K562 (cell line): ENCODE results near the gene LTBP1. TPM values are rescaled to one million over a fixed set of nuclear protein-coding genes. Genes with fewer than 3 reads are reported as not detected.

Experiments used
- ARID1B ChIP-seq: fragments of 450-650 bp; IDR thresholded peaks from 2 replicates; pipeline ENCODE4 v1.6.1; 2016; ENCODE audit warnings: antibody characterized with exemption, mild to moderate bottlenecking, inconsistent platforms
- BRD9 ChIP-seq: fragments of 450-650 bp; IDR thresholded peaks from 2 replicates; pipeline ENCODE4 v1.6.1; 2018; ENCODE audit warnings: low read depth; ENCODE audit not compliant: partially characterized antibody
- CBFA2T3 ChIP-seq: fragments of 450-650 bp; IDR thresholded peaks from 2 replicates; pipeline ENCODE4 v1.6.1; 2017
- CHD4 ChIP-seq: fragments of 200-600 bp; sonication (generic); IDR thresholded peaks from 3 replicates; pipeline ENCODE4 v1.6.1; 2012; ENCODE audit warnings: low read depth, mild to moderate bottlenecking, mixed read lengths, low read length, inconsistent platforms; ENCODE audit not compliant: insufficient read depth, insufficient replicate concordance, poor library complexity, severe bottlenecking
- DACH1 ChIP-seq: fragments of 450-650 bp; IDR thresholded peaks from 2 replicates; pipeline ENCODE4 v1.6.1; 2018; ENCODE audit not compliant: partially characterized antibody
- DDX20 ChIP-seq: fragments of 450-650 bp; IDR thresholded peaks from 2 replicates; pipeline ENCODE4 v1.6.1; 2016; ENCODE audit warnings: missing genetic modification characterization, low read depth, mild to moderate bottlenecking, missing compliant biosample characterization, moderate library complexity
- HDAC8 ChIP-seq: fragments of 450-650 bp; IDR thresholded peaks from 2 replicates; pipeline ENCODE4 v1.6.1; 2016; ENCODE audit warnings: mild to moderate bottlenecking, missing genetic modification characterization, moderate library complexity, missing compliant biosample characterization
- MAZ ChIP-seq, 2 experiments: fragments of 450-650 bp in 1 of 2; sonication (generic) in 1 of 2; formaldehyde crosslinking; IDR thresholded peaks in 1 of 2; conservative IDR thresholded peaks in 1 of 2; 2 replicates each; pipeline versions ENCODE4 v1.4.0 to v1.5.0; 2020; ENCODE audit warnings: mild to moderate bottlenecking in 1 of 2, missing genetic modification reagents in 1 of 2
- MYBL2 ChIP-seq, 2 experiments: fragments of 450-650 bp in 1 of 2; sonication (generic) in 1 of 2; formaldehyde crosslinking in 1 of 2; IDR thresholded peaks; 2 replicates each; pipeline versions ENCODE4 v1.6.1 to v1.8.1; 2017 to 2022; ENCODE audit warnings: borderline replicate concordance in 1 of 2, inconsistent platforms in 1 of 2, low read depth in 1 of 2, mild to moderate bottlenecking in 1 of 2, missing genetic modification reagents in 1 of 2, moderate library complexity in 1 of 2
- POLR3G ChIP-seq: IDR thresholded peaks from 2 replicates; pipeline ENCODE4 v1.6.1; 2011; ENCODE audit not compliant: insufficient read length, insufficient replicate concordance; ENCODE audit errors: extremely low read depth
- RB1 ChIP-seq: fragments of 450-650 bp; IDR thresholded peaks from 2 replicates; pipeline ENCODE4 v1.6.1; 2017; ENCODE audit warnings: low read depth, mild to moderate bottlenecking
- SMARCB1 ChIP-seq: IDR thresholded peaks from 2 replicates; pipeline ENCODE4 v1.6.1; 2011; ENCODE audit warnings: improper control_type of control experiment, low read depth; ENCODE audit not compliant: insufficient read length
- STAT5B ChIP-seq: fragments of 250-450 bp; sonication (Bioruptor Pico); IDR thresholded peaks from 2 replicates; pipeline ENCODE4 v1.8.0; 2021; ENCODE audit warnings: mild to moderate bottlenecking, inconsistent platforms
- TEAD2 ChIP-seq: fragments of 450-650 bp; IDR thresholded peaks from 2 replicates; pipeline ENCODE4 v1.6.1; 2016; ENCODE audit warnings: missing genetic modification characterization, control low read depth, missing compliant biosample characterization
- TFAM ChIP-seq: fragments of 250-450 bp; sonication (Bioruptor Pico); conservative IDR thresholded peaks from 2 replicates; pipeline ENCODE4 v1.5.0; 2021; ENCODE audit warnings: mild to moderate bottlenecking, moderate library complexity
- ZNF217 ChIP-seq: sonication (generic); formaldehyde crosslinking; IDR thresholded peaks from 2 replicates; pipeline ENCODE4 v1.8.0; 2022; ENCODE audit warnings: mild to moderate bottlenecking, missing genetic modification reagents
- ZNF444 ChIP-seq: fragments of 250-450 bp; sonication (Bioruptor Pico); IDR thresholded peaks from 2 replicates; pipeline ENCODE4 v1.4.0; 2020; ENCODE audit warnings: mild to moderate bottlenecking, moderate library complexity
- ZNF589 ChIP-seq: fragments of 200-800 bp; sonication (Bioruptor generic); IDR thresholded peaks from 2 replicates; pipeline ENCODE4 v1.6.1; 2016; ENCODE audit warnings: low read depth, missing genetic modification characterization, missing compliant biosample characterization
- ZNF780A ChIP-seq: fragments of 250-450 bp; sonication (Bioruptor Pico); IDR thresholded peaks from 2 replicates; pipeline ENCODE4 v1.5.0; 2021; ENCODE audit warnings: mild to moderate bottlenecking
- polyA plus RNA-seq, 8 experiments: library from polyadenylated mRNA; depleted of rRNA in 4 of 8; stranded (reverse) in 5 of 8; unstranded in 3 of 8; fragments of >200 nt; fragmentation: Nextera tagmentation in 2 of 8; fragmentation: Illumina TruSeq in 1 of 8; extraction: Ambion mirVana in 2 of 8; extraction: Trizol in 1 of 8; gene quantifications; 2 replicates each; pipeline versions ENCODE4 v1.2.1 to v1.2.3, GENCODE V29; 2011 to 2014; ENCODE audit warnings: inconsistent platforms in 1 of 8, missing spikeins in 1 of 8
- total RNA-seq, 7 experiments: library from RNA; depleted of rRNA in 6 of 7; stranded (reverse); fragments of >200 nt in 6 of 7; fragmentation: Illumina TruSeq in 2 of 7; extraction: Trizol in 2 of 7; gene quantifications; 2 replicates each; pipeline versions ENCODE4 v1.2.1 to v1.2.3, GENCODE V29; 2011 to 2021; ENCODE audit warnings: low replicate concordance in 1 of 7
- TF ChIP-seq, protein P1 (sequence below): fragments of 250-450 bp; sonication (Bioruptor Pico); IDR thresholded peaks from 2 replicates; pipeline ENCODE4 v1.8.0; 2022; ENCODE audit warnings: moderate library complexity, mild to moderate bottlenecking, inconsistent platforms
- TF ChIP-seq, protein P2 (sequence below): fragments of 450-650 bp; IDR thresholded peaks from 2 replicates; pipeline ENCODE4 v1.6.1; 2016; ENCODE audit warnings: missing biosample characterization, missing genetic modification characterization
- TF ChIP-seq, protein P3 (sequence below): fragments of 450-650 bp; IDR thresholded peaks from 2 replicates; pipeline ENCODE4 v1.6.1; 2018; ENCODE audit not compliant: partially characterized antibody
- TF ChIP-seq, protein P4 (sequence below): fragments of 250-450 bp; sonication (Bioruptor Pico); IDR thresholded peaks from 2 replicates; pipeline ENCODE4 v1.8.0; 2021; ENCODE audit warnings: mild to moderate bottlenecking, moderate library complexity

Gene LTBP1
- total and polyA plus RNA-seq, 9 of the 15 experiments (the other 6 are each of a cell fraction or from before 2014, with no cell fraction given): 3.6 to 16.4 (median 8.5) TPM

- TF ChIP-seq STAT5B (no peak), ZNF217 (CRISPR knock-in tag) (no peak), POLR3G (no peak), RB1 (no peak), SMARCB1 (no peak), CHD4 (no peak), DACH1 (peak; percentile 68), ZNF780A (CRISPR knock-in tag) (no peak), HDAC8 (tag) (no peak), CBFA2T3 (peak; percentile 95), TEAD2 (no peak), MYBL2 (IDR thresholded peaks at IDR 0.05; ENCODE audit: low read depth) (no peak), MYBL2 (CRISPR knock-in tag; IDR thresholded peaks at IDR 0.05; ENCODE audit: borderline replicate concordance) (no peak), ARID1B (peak; percentile 91), ZNF444 (CRISPR knock-in tag) (no peak), MAZ (CRISPR knock-in tag; conservative IDR thresholded peaks at IDR 0.05 in 1 of 2, IDR thresholded peaks at IDR 0.05 in 1 of 2) (no peak), ZNF589 (0 out of 2 replicates have a peak, but pooled peaks have one; percentile 42), DDX20 (tag) (no peak), TFAM (CRISPR knock-in tag) (no peak), BRD9 (no peak)
- TF ChIP-seq, protein P1, sequence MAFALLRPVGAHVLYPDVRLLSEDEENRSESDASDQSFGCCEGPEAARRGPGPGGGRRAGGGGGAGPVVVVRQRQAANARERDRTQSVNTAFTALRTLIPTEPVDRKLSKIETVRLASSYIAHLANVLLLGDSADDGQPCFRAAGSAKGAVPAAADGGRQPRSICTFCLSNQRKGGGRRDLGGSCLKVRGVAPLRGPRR (CRISPR knock-in tag): no peak
- TF ChIP-seq, protein P2, sequence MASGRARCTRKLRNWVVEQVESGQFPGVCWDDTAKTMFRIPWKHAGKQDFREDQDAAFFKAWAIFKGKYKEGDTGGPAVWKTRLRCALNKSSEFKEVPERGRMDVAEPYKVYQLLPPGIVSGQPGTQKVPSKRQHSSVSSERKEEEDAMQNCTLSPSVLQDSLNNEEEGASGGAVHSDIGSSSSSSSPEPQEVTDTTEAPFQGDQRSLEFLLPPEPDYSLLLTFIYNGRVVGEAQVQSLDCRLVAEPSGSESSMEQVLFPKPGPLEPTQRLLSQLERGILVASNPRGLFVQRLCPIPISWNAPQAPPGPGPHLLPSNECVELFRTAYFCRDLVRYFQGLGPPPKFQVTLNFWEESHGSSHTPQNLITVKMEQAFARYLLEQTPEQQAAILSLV (tag): no peak
- TF ChIP-seq, protein P3, sequence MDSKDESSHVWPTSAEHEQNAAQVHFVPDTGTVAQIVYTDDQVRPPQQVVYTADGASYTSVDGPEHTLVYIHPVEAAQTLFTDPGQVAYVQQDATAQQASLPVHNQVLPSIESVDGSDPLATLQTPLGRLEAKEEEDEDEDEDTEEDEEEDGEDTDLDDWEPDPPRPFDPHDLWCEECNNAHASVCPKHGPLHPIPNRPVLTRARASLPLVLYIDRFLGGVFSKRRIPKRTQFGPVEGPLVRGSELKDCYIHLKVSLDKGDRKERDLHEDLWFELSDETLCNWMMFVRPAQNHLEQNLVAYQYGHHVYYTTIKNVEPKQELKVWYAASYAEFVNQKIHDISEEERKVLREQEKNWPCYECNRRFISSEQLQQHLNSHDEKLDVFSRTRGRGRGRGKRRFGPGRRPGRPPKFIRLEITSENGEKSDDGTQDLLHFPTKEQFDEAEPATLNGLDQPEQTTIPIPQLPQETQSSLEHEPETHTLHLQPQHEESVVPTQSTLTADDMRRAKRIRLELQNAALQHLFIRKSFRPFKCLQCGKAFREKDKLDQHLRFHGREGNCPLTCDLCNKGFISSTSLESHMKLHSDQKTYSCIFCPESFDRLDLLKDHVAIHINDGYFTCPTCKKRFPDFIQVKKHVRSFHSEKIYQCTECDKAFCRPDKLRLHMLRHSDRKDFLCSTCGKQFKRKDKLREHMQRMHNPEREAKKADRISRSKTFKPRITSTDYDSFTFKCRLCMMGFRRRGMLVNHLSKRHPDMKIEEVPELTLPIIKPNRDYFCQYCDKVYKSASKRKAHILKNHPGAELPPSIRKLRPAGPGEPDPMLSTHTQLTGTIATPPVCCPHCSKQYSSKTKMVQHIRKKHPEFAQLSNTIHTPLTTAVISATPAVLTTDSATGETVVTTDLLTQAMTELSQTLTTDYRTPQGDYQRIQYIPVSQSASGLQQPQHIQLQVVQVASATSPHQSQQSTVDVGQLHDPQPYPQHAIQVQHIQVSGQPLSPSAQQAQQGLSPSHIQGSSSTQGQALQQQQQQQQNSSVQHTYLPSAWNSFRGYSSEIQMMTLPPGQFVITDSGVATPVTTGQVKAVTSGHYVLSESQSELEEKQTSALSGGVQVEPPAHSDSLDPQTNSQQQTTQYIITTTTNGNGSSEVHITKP: no peak
- TF ChIP-seq, protein P4, sequence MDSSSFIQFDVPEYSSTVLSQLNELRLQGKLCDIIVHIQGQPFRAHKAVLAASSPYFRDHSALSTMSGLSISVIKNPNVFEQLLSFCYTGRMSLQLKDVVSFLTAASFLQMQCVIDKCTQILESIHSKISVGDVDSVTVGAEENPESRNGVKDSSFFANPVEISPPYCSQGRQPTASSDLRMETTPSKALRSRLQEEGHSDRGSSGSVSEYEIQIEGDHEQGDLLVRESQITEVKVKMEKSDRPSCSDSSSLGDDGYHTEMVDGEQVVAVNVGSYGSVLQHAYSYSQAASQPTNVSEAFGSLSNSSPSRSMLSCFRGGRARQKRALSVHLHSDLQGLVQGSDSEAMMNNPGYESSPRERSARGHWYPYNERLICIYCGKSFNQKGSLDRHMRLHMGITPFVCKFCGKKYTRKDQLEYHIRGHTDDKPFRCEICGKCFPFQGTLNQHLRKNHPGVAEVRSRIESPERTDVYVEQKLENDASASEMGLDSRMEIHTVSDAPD (CRISPR knock-in tag): peak; percentile 50; the same call in 1 of the 2 replicates
These were observed 176.0 kb downstream of the LTBP1 start (continued) for GRCh38 chr2:33122726-33123125.
